CD4-positive, alpha-beta T cell treated with Interleukin-15 for 4 hours (primary cell): ENCODE data around the gene CRYBA4.

Experiments
- DNase-seq: peaks from one replicate; pipeline ENCODE4 v3.0.0-alpha.2; 2020; ENCODE audit warnings: low spot score

Gene CRYBA4

GRCh38 chr22:26629988-26630761 is 8.4 kb downstream of the CRYBA4 start:
- DNase-seq: no peak

- DNase-seq: no peak
Measured at GRCh38 chr22:26631282-26631681, 9.5 kb downstream of the CRYBA4 start.

- no peak for DNase-seq
Measured at GRCh38 chr22:26632422-26633155, 10.8 kb downstream of the CRYBA4 start.

GRCh38 chr22:26634189-26634588 is 12.4 kb downstream of the CRYBA4 start:
- DNase-seq: no peak

GRCh38 chr22:26635117-26635516 is 13.4 kb downstream of the CRYBA4 start:
- DNase-seq: no peak

- no peak for DNase-seq
Measured at GRCh38 chr22:26636296-26636695, 14.5 kb downstream of the CRYBA4 start.

GRCh38 chr22:26642465-26643417 is 21.0 kb downstream of the CRYBA4 start:
- peak; percentile 91 for DNase-seq

GRCh38 chr22:26643418-26644100 is 21.8 kb downstream of the CRYBA4 start:
- peak; percentile 43 for DNase-seq

GRCh38 chr22:26646158-26646557 is 24.4 kb downstream of the CRYBA4 start:
- DNase-seq: no peak

- peak; percentile 54 for DNase-seq
Measured at GRCh38 chr22:26648011-26648497, 26.3 kb downstream of the CRYBA4 start.

GRCh38 chr22:26648528-26649388 is 27.0 kb downstream of the CRYBA4 start:
- DNase-seq: no peak

GRCh38 chr22:26650722-26651421 is 29.1 kb downstream of the CRYBA4 start:
- no peak for DNase-seq

GRCh38 chr22:26651815-26652214 is 30.1 kb downstream of the CRYBA4 start:
- DNase-seq: no peak

- DNase-seq: peak; percentile 71
Measured at GRCh38 chr22:26656891-26657851, 35.4 kb downstream of the CRYBA4 start, which contains the start of gene MIAT. TSS of gene MIAT (plus strand) at chr22:26657588.

- DNase-seq: peak; percentile 13
Measured at GRCh38 chr22:26658161-26658560, 36.4 kb downstream of the CRYBA4 start.

GRCh38 chr22:26658671-26659478 is 37.1 kb downstream of the CRYBA4 start:
- DNase-seq: peak; percentile 84

GRCh38 chr22:26660356-26660755 is 38.6 kb downstream of the CRYBA4 start:
- no peak for DNase-seq
